GM19467 (cell line): Measurements from ENCODE around the gene ZFPM1.
"Not testable (repeated sequence)": the region's sequence is repeated elsewhere in the genome, so short reads cannot be mapped to it uniquely, and the experiment has no call there.

Experiments used
- ATAC-seq: cut with Tn5 transposase; IDR thresholded peaks from one replicate; pipeline ENCODE4 v1.9.1; 2021; ENCODE audit warnings: mild to moderate bottlenecking, moderate library complexity; ENCODE audit not compliant: unreplicated experiment

ZFPM1 gene

DNA sequence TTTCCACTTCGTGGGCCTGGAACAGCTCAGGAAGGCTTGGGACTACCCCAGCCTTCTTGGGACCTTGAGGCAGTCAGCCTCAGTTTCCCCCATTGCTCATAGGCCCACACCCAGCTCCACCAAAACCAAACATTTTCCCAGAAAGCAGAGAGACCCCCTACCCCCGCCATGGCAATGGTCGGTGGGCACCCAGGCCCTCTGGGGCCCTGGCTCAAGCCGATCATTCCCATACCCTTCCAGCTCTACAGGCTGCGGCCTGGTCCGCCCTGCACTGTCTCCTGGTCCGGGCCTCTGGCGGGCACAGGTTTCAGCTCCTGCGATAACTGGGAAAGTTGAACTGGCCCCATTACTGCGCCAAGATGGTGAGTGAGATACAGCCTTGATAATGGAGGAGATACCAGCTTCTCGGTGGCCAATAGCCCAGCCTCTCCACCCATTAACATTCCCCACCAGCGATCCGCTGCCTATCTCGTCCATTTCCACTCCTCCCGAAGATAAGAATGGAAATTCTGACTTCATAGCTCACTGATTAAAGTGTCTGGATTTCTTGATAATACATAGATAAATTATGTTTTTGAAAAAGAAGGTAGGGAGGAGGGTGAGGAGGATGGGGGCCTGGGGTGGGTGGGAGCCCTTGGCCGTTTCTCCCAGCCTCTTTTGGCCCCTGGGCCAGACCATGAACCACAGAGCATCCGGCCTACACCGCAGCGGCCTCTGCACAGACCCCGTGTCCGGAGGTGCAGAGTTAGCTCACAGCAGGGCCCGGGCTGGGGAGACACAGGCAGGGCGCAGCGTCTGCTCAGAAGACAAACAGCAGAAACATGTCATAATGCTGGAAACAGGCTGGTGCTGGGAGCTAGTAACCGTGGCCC lies 11.6 kb downstream of the ZFPM1 start:
- peak; percentile 45 for ATAC-seq

GRCh38 chr16:88465387-88465983 lies 12.4 kb downstream of the ZFPM1 start:
- no peak for ATAC-seq

GRCh38 chr16:88466175-88466862 lies 13.2 kb downstream of the ZFPM1 start:
- ATAC-seq, result no peak

DNA sequence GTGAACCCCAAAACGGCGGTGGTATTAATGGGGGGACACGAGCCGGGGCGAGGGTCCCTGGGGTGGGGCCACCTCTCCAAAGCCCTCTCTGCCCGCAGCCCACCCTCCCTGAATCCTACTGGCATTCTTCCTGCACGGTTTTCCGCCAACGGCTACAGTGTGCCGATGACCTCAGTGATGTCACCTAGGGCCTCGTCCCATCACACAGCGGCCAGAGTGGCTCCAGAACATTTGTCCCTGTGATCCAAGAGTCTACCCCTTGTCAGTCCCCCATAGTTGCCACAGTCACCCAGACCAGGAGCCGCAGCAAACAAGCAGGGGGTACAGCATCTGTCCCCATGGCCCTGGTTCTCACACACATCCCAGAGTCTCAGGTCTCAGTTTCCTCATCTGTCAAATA lies 13.9 kb downstream of the ZFPM1 start:
- ATAC-seq, result no peak

GRCh38 chr16:88467541-88467944 lies 14.5 kb downstream of the ZFPM1 start:
- ATAC-seq, result no peak

DNA sequence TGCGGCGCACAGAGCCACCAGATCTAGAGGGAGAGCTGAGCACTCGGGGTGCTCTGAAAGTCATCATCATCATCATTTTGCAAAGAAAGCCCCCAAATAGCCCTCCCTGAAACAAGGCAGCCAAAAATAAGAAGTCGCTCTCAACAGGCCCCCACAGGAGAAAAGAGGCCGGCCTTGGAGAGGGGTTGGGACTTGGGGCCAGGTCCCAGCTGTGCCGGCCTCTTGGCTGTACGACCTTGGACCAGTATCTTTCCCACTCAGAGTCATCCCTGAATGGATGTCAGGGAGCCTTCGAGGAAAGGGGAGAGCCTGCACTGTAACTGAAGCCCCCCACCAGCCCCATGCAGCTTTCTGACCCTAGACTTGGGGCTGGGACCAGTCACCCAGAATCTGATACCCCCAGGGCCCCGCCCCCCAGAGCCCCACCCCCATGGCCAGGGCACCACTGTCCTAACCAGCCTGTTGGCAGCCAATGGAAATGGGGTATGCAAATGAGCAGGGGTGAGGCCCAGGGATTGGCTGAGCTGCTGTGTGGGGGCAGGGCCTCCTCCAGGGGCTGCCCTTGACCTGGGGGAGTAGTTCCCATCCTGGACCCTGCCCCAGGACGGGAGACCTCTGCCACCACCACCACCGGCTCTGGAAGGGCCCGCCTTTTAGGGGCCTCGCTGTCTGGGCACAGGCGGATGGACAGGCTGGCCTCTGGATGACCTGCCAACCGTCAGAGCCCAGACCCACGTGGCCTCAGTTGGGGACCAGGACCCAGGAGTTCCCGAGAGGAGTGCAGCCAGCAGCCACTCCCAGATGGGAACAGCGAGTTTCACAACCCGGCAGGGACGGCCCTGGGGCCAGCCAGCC lies 15.4 kb downstream of the ZFPM1 start:
- ATAC-seq, result no peak

DNA sequence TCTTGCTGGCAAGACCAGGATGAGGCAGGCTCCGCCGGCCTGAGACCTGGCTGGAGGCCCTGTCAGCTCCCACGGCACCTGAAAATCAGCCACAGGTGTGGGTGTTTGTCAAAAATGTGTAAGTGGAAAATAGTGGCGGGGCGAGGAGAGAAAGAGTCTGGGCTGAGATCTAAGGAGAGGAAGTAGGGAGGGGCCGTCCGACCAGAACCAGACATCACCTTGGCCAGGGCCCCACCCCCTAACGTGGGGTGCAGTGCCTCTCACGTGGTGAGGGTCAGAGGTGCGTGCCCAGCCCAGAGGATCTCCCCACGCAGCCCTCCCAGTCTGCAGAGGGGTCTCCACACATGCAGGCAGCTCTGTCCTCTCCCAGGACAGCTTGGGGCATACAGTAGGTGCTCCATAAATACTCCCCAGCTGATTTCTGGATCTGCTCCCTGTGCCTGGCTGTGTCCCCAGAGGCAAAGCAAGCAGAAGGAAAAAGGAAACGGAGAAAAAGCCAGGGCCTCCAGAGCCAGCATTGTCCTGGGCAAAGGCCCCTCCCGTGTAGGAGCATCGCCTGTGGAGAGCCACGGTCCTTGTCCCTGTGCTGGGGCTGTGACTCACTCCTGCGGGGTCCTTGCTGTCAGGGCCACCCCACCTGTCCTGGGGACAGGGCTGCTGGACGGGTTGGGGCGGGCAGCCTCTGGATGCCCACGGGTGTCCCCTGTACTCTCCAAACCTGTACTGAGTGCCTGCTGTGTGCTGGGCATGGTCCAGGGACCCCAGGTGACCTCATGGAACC lies 16.7 kb downstream of the ZFPM1 start:
- no peak for ATAC-seq

DNA sequence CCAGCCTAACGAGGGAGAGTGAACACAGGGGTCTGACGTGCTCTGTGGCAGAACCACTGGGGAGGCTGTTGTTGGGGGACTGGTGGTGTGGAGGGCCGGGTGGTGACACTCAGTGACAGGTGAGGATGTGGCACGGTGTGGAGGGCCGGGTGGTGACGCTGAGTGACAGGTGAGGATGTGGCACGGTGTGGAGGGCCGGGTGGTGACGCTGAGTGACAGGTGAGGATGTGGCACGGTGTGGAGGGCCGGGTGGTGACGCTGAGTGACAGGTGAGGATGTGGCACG lies 17.3 kb downstream of the ZFPM1 start:
- not testable (repeated sequence) for ATAC-seq

DNA sequence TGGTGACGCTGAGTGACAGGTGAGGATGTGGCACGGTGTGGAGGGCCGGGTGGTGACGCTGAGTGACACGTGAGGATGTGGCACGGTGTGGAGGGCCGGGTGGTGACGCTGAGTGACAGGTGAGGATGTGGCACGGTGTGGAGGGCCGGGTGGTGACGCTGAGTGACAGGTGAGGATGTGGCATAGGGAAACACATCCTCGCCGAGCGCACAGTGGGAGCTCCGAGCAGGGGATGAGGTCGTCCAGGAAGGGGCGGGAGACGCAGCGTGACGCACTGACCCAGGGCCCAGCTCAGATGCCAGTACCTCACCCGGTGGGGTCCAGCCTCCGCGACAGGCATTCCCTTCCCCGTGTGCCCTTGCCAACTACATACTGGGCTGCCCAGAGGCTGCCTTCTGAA lies 17.6 kb downstream of the ZFPM1 start:
- not testable (repeated sequence) for ATAC-seq

DNA sequence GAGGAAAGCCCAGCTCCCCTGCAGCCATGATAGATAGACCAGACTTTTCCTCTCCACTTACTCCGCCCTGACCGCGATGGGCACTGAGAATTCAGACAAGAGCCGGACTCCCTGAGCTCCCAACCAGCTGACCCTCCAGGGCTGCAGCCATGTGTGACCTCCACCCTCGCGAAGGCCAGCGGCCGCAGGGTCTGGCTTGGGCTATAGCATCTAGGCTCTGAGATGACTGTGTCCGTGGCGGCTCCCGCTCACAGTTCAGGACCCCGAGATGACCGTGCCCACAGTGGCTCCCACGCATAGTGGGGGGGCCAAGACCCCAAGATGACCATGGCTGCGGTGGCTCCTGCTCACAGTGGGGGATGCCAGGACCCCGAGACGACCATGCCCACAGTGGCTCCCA lies 18.0 kb downstream of the ZFPM1 start:
- no peak for ATAC-seq

DNA sequence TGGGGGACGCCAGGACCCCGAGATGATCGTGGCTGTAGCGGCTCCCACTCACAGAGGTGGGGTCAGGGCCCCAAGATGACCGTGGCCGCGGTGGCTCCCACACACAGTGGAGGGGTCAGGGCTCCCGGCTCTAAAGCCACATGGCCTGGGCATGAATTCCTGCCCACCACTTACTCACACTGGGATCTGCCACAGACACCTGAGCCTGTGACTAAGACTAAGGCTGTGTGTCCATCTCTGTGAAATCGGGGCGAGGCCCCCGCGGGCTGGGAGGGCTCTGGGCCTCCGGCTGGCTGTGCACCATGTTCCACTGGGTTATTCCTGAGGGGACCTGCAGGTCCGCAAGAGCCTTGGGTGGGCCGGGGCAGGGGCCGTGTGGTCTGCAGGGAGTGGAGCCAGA lies 18.5 kb downstream of the ZFPM1 start:
- ATAC-seq, result no peak

GRCh38 chr16:88472069-88472468 lies 19.0 kb downstream of the ZFPM1 start:
- ATAC-seq, result no peak

- no peak for ATAC-seq
Observed at GRCh38 chr16:88472637-88473205, 19.6 kb downstream of the ZFPM1 start.

- no peak for ATAC-seq
Observed at GRCh38 chr16:88473666-88474534, 20.8 kb downstream of the ZFPM1 start.

GRCh38 chr16:88475037-88475436 lies 22.0 kb downstream of the ZFPM1 start:
- no peak for ATAC-seq

DNA sequence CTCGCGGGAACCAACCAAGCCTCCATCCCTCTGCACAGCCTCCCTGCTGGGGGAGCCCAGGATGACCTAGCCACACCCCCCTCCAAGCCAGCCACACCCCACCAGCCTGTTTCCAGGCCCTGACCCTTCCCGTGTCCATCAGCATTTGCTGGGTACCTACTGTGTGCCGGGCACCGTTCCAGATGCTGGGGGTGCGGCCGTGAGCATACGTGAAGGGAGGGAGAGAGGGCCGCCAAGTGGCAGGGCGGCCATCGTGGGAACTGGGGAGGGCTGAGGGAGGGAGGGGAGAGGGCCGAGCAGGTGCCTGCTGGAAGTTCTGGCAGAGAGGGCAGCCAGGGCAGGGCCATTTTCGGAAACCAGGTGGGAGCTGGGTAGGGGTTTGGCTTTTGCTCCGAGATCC lies 23.1 kb downstream of the ZFPM1 start:
- ATAC-seq, result no peak

GRCh38 chr16:88476817-88477397 lies 23.8 kb downstream of the ZFPM1 start:
- no peak for ATAC-seq

GRCh38 chr16:88477631-88478519 lies 24.8 kb downstream of the ZFPM1 start:
- ATAC-seq, result no peak
